GM23338 (cell line): ENCODE measurements around the gene ZFP90.

Experiments used
- CREB1 ChIP-seq: fragments of 250-450 bp; sonication (Bioruptor Pico); IDR thresholded peaks from 2 replicates; pipeline ENCODE4 v1.5.0; 2020; ENCODE audit warnings: low read depth, mild to moderate bottlenecking, moderate library complexity
- CTCF ChIP-seq, 2 experiments: fragments of 200-600 bp in 1 of 2; sonication (generic) in 1 of 2; conservative IDR thresholded peaks; 2 replicates each; pipeline versions ENCODE4 v1.5.1 to v1.6.1; 2016 to 2017; ENCODE audit warnings: antibody characterized with exemption in 2 of 2, low read depth in 2 of 2, mild to moderate bottlenecking in 2 of 2, moderate library complexity in 1 of 2
- ETS1 ChIP-seq: IDR thresholded peaks from 2 replicates; pipeline ENCODE4 v1.6.1; 2016; ENCODE audit warnings: antibody characterized with exemption
- EZH2 ChIP-seq: fragments of 200-600 bp; sonication (generic); IDR thresholded peaks from one replicate; pipeline ENCODE4 v1.8.0; 2017; ENCODE audit warnings: antibody characterized with exemption, mild to moderate bottlenecking, low read depth; ENCODE audit not compliant: unreplicated experiment
- EZH2phosphoT487 ChIP-seq: fragments of 200-600 bp; sonication (generic); IDR thresholded peaks from one replicate; pipeline ENCODE4 v1.8.1; 2018; ENCODE audit warnings: antibody characterized with exemption; ENCODE audit not compliant: unreplicated experiment
- POLR2AphosphoS5 ChIP-seq: IDR thresholded peaks from 2 replicates; pipeline ENCODE4 v1.6.1; 2016; ENCODE audit warnings: antibody characterized with exemption, low read depth
- ZNF331 ChIP-seq: fragments of 250-450 bp; sonication (Bioruptor Pico); IDR thresholded peaks from 2 replicates; pipeline ENCODE4 v1.5.0; 2020; ENCODE audit warnings: low read depth, mild to moderate bottlenecking, moderate library complexity

DNA sequence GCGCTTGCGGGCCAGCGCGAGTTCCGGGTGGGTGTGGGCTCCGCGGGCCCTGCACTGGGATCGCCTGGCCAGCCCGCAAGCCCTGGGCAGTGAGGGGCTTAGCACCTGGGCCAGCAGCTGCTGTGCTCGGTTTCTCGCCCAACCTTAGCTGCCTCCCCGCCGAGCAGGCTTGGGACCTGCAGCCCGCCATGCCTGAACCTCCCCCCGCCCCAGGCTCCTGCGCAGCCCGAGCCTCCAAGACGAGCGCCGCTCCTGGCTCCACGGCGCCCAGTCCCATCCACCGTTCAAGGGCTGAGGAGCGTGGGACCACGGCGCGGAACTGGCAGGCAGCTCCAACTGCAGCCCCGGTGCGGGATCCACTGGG is 12.3 kb upstream of the ZFP90 start:
- TF ChIP-seq EZH2 = no peak
- no peak for TF ChIP-seq CTCF (conservative IDR thresholded peaks at IDR 0.05; ENCODE audit: low read depth in 2 of 2)
- TF ChIP-seq POLR2AphosphoS5 = no peak
- no peak for TF ChIP-seq ZNF331
- TF ChIP-seq EZH2phosphoT487 = no peak
- no peak for TF ChIP-seq ETS1
- TF ChIP-seq CREB1 = no peak
